OCI-LY7 (cell line): ENCODE results near the gene KCNJ5.

Experiments
- EZH2phosphoT487 ChIP-seq: fragments of 200-600 bp; sonication (generic); IDR thresholded peaks from 2 replicates; pipeline ENCODE4 v1.6.1; 2018; ENCODE audit warnings: low read depth, borderline replicate concordance, mild to moderate bottlenecking, mixed run types, antibody characterized with exemption, low read length, moderate library complexity, mixed read lengths
- TF ChIP-seq, protein P1 (sequence below): fragments of 200-600 bp; sonication (generic); conservative IDR thresholded peaks from 2 replicates; pipeline ENCODE4 v1.5.1; 2014; ENCODE audit warnings: mild to moderate bottlenecking, antibody characterized with exemption, low read length, moderate library complexity, mixed read lengths

GRCh38 chr11:128902515-128903066 is 11.4 kb downstream of the KCNJ5 start:
- TF ChIP-seq, protein P1, sequence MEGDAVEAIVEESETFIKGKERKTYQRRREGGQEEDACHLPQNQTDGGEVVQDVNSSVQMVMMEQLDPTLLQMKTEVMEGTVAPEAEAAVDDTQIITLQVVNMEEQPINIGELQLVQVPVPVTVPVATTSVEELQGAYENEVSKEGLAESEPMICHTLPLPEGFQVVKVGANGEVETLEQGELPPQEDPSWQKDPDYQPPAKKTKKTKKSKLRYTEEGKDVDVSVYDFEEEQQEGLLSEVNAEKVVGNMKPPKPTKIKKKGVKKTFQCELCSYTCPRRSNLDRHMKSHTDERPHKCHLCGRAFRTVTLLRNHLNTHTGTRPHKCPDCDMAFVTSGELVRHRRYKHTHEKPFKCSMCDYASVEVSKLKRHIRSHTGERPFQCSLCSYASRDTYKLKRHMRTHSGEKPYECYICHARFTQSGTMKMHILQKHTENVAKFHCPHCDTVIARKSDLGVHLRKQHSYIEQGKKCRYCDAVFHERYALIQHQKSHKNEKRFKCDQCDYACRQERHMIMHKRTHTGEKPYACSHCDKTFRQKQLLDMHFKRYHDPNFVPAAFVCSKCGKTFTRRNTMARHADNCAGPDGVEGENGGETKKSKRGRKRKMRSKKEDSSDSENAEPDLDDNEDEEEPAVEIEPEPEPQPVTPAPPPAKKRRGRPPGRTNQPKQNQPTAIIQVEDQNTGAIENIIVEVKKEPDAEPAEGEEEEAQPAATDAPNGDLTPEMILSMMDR: no peak
- TF ChIP-seq EZH2phosphoT487: no peak
